Fibroblast of gingiva (primary cell): ENCODE results near the gene MIOS.

Experiments used
- DNase-seq: peaks from one replicate; pipeline ENCODE4 v3.0.0-alpha.2; 2011; ENCODE audit warnings: low read depth

MIOS gene

GRCh38 chr7:7647495-7648036, 80.9 kb downstream of the MIOS start:
- no peak for DNase-seq

DNA sequence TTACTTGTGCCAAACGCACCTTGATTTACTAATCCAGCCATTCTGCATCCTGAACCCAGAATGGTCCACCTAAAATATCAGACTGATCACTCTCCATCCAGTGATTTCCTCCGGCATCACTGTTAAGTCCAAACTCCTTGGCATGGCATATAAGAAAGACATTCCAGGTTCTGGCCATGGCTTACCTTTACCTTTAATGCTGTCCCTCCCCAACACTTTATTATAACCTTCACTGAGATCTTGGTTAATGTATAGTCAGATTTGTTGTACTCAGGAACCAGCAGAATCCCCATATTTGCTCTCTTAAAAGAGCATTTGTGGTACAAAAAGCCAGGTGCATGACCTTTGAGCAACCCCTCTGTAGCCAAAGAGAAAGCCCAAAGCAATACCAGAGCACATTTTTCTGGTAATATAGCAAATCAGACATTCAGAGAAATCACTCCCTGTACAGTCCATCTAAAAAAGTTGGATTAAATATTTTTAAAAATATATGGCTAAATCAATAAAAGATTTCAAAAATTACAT, 84.1 kb downstream of the MIOS start:
- DNase-seq, result no peak

GRCh38 chr7:7651479-7651878, 84.8 kb downstream of the MIOS start:
- no peak for DNase-seq

- no peak for DNase-seq
Observed at GRCh38 chr7:7652798-7653540, 86.3 kb downstream of the MIOS start.

DNA sequence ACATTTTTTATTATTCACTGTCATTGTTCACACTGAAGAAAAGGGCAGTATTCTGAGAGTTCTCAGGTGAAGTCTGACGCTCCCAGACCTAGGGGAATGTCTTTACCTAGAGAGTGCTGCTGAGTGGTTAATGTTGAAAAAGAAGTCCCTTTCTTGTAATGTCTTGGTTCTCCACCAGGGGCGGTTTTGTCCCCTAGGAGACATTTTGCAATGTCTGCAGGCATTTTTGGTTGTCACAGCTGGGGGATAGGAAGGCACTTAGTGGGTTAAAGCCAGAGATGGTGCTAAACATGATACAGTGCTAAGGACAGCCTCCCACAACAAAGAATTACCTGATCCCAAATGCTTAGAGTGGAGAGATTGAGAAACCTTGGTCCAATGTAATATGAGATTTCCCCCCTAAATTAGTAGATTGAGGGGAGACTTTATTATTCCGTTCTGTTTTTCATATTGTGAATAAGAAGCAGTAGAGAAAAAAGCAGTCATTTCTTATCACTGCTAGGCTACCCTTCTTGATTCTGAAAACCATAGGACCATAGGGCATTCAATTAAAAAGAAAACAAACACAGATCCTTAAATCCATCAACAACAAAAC, 87.0 kb downstream of the MIOS start:
- DNase-seq, result no peak

- no peak for DNase-seq
Observed at GRCh38 chr7:7654964-7655715, 88.5 kb downstream of the MIOS start.

DNA sequence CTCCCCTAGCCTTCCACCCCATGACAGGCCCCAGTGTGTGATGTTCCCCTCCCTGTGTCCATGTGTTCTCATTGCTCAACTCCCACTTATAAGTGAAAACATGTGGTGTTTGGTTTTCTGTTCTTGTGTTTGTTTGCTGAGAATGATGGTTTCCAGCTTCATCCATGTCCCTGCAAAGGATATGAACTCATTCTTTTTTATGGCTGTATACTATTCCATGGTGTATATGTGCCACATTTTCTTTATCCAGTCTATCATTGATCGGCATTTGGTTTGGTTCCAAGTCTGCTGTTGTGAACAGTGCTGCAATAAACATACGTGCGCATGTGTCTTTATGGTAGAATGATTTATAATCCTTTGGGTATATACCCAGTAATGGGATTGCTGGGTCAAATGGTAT, 89.8 kb downstream of the MIOS start:
- peak; percentile 26 for DNase-seq
